T-helper 9 cell (primary cell): ENCODE data around the gene NCKAP5.

Experiments
- DNase-seq: peaks from one replicate; pipeline ENCODE4 v3.0.0-alpha.2; 2020

NCKAP5 gene

DNA sequence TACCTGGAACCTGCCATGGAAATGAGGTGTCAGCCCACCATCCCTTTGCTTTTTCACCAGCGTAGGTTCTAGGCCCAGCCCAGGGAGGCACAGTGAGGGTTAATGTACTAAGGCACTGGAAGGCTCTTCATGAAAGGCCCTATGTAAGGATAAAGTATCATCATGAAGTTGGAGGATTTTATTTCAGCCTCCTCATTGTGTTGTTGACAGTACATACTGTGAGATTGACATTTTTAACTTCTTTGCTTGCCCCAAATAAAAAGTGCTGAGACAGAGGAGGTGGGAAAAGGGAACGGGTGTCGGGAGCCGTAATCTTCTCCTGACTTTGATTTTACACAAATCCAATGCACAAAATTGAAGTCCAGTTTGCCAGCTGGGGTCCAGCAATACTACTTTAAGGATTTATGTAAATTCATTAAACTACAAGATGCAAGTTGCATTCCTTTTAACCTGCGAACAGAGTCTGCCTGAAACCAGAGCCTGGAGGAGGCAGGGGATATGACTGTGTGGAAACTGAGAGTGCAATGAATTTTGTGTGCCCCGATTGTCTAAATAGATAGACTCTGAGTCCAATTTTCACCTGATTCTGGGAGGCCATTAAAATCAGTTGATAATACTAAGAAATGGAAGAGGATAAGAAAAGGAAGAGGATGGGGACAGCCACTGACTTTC is 5.4 kb upstream of the NCKAP5 start:
- no peak for DNase-seq

DNA sequence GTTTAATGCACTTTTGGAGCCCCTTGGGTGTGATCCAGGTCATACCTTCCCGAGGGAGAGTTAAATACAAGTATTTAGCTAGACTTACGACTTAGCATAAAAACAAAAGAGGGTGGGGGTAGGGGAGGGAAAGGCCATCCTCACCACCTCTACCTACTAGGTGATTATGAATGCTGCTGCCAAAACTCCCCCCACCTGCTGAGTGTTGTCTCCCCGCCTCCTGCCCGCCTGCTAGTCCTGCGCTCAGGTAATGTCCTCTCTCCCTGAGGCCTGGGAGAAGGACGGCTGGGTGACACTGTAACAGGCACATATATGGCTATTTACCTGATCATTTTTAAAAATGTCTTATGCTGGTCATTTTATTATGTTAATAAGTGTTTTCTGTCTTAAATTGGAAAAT is 3.0 kb upstream of the NCKAP5 start:
- no peak for DNase-seq

DNA sequence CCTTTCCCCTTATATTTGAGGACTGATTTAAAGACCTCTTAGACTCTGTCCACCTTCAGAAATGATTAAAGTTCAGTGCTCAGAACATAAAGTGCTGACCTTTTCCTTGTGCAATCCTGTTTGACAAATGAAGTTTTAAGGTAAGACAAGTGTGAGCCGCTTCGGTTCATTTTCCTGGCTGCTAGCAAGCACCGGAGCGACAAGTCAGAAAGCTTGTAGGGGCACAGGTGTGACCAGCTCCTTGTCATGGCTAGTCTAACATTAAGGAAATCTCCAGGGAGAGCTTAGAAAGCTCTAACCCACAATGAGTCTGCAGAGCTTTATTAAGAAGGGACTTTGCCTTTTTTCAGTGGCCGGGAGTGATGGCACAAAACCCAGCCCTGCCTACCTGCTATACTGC is 2.3 kb upstream of the NCKAP5 start:
- DNase-seq: no peak

DNA sequence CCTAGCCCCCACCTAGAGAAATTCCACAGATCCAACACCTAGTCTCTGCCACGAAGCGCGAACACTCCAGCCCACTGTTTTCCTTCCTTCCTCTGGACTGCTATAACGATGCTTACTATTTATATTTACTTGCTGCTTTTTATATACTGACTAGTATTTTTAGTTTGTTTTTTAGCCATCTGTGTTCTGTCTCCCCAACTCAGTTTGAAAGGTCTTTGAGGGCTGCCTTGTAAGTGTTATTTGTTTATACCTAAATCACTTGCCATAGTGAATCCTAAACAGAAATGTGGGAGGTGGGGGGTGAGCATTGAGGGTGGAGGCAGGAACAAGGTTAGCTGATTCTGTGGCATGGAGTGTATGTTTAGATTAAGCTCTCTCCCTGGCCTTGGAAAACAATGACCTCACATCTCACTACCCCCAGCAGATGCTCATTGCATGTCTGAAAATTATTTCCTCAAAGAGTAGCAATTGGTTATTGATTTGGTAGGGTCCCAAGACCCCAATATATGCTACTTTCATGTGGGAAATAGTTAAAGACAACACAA is 1.1 kb upstream of the NCKAP5 start:
- no peak for DNase-seq

DNA sequence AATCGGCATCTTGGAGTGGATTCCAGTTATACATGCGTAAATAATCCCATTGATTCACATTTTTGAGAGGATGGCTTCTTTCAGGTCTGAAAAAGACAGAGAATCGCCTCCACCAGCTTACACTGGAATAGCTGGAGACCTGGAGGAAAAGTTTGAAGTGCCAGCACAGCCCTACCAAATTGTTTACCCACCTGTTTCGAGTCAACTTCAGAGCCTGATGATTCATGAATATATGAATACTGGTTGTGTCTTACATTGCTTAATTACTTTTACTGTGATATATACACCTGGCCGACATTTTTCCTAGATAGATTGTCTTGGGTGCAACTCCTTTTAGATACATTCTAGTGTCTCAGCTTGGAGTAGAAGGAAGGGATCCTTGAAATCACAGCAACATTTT is 335 bp upstream of the NCKAP5 start:
- DNase-seq: no peak

DNA sequence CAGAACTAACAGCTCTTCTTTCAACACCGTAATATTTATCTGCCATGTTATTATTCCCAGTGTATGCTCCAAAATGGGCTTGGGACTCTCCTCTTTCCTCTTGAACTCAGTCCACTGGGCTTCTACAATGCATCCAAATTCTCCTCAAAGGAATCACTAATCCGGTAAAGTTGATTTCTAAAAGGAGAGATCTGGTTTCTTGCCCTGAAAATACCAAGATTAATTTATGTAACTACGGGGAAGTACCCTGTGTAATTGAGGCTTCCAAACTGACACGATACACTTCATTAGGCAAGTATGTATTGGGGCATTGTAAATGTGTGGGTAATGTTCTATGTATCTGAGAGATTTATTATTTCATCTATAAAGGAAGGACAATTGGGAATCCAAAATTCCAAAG is 5.7 kb downstream of the NCKAP5 start:
- no peak for DNase-seq

DNA sequence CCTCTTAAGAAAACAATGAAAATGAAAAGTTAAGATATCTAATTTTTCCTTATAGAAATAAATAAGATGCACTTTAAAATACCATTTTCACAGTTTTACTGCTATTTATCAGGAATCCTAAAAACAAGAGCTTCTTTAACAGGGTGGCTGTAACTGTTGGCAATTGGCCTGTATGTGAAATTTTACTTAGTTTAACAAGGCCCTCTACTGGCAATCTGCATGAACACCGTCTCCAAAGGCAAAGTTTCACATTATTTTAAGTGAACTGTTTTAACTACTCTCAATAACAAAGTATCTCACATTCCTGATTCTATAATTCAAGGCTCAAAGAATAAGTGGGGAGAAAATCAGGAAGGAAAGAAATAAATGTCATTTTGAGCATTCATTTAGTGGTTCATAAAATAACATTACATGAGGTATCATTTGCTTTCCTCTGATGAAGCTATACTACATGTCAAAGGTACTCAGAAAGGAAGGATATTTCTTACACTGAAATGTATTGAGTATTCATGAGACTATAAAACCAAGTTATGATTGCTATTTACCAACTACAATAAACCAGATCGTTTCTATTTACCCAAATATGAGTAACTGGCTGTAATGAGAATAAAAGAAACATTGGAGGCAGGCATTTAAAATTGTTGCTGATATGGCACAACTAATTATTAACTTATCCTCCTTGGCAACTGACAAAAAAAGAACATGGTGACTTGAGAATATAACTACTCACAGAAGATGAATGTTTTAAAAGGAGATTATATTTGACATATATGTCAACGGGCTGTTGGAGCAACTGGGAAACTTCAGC is 7.0 kb downstream of the NCKAP5 start:
- DNase-seq: no peak

DNA sequence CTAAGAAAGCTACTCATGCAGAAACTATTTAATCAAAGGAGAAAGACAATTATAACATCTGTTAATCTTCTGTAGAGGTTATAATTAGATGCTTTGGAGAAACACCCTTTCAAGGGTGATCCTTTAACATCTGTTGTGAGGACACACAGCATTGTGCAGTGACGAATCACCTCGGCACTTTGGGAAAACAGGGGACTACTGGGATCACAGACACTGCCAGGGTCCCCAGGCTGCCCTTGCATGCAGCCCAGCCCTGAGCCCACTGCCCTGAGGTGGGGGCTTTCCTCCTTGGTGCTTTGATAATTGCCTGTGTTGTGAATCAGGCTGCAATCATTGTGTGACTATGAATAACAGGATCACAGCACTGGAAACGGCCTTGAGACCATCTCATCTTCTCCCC is 10.6 kb downstream of the NCKAP5 start:
- DNase-seq: no peak

DNA sequence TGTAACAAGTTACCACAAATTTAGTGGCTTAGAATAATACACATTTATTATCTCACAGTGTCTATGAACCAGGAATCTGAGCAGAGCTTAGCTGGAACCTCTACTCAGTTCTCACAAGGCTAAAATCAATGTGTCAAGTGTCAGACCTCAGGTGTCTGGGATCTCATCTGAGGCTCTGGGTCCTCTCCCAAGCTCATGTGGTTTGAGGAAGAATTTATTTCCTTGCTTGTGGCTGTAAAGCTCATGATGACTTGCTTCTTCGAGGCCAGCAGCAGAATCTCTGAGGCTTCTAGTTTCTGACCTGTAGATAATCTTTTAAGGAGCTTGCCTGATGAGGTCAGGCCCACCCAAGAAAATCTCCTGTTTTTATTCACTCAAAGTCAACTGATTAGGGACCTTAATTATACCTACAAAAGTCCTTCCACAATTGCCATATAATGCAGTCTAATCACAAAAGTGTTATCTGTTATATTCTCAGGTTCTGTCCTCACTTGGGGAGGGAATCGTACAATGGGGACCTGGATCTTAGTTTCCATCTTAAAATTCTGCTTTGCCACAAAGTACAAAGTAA is 14.3 kb downstream of the NCKAP5 start:
- no peak for DNase-seq

DNA sequence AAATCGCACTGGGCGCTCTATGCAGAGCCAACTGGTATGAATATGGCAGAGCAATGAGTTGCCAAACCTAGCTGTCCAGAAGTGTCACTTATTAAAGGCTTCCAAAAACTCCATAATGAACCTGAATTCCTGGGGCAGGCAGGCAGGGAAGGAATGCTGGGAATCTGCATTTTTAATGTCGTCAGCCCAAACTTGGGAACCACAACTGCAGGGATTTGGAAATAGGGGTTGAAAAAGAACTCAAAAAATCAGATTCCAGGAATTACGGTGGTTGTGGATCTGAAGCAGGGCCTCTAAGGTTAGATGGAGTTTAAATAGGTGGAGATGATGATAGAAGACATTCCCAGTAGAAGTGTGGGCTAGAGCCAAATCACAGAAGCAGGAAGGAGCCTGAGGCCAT is 15.0 kb downstream of the NCKAP5 start:
- DNase-seq: no peak

DNA sequence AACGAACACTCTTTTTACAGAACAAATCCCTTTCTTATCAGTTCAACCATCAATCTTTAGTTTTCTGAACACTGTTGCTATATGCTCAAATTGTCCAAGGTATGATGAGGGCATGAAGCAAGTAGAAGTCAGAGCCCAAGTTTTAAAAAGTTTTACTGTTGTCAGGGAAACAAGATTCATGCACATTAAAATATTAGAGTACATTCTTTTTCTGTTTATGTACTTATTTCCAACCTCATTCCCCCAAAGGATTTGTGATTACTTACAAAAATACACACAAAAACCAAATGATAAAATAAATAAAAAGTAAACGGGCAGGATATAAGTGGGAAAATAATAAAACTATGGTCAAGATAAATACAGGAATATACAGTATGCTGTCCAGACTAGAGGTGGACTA is 15.4 kb downstream of the NCKAP5 start:
- no peak for DNase-seq

DNA sequence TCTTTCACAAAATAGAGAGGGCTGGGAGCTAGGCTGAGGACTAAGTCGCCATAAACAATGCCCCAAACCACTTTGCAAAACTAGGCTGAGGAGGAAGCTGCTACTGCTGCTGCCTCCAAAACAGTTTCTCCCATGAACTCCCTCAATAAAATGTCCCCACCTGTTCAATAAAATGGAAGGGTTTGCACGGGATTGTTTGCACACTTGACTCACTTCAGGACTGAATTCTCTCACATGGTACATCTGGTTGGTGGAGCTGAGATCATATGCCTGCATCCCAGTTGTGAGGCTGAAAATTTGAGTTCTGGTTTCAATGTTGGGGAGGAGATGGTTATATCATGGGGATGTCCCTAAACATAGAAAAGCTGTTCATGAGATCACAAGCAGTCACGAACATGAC is 26.5 kb downstream of the NCKAP5 start:
- DNase-seq: no peak

DNA sequence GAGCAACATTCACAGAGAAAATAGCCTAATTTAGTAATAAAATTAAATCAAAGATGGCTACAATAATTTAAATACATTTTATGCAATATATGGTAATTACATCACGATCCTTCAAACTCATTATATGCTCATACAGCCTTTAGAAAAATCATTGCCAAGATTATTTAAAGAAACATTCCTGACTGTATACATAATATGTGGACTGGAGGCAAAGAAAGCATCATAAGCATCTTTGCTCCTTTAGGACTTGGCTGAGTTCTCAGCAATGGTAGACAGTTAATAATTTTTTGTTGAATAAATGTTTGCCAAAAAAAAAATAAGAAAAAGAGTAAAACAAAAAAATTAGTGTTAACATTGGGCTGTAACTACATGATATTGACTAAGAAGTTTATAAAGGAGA is 26.9 kb downstream of the NCKAP5 start:
- DNase-seq: no peak

DNA sequence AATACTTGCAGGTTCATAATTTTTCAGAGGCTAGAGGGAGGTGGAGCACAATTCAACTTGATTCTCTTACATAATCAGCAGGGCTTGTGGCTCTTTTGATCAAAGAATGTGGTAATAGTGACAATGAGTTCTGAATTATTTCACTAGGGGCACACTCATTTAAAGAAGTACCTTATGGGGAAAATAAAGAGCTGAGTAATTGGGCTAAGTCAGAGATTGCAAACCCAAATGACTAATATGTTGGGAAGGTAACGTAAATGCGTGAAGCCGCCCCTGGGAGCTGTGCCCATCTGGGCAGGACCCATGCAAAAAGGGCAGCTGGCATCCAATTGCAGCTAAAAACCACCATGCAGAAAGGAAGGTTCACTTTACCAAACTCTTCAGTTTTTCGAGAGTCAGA is 35.3 kb downstream of the NCKAP5 start:
- no peak for DNase-seq

DNA sequence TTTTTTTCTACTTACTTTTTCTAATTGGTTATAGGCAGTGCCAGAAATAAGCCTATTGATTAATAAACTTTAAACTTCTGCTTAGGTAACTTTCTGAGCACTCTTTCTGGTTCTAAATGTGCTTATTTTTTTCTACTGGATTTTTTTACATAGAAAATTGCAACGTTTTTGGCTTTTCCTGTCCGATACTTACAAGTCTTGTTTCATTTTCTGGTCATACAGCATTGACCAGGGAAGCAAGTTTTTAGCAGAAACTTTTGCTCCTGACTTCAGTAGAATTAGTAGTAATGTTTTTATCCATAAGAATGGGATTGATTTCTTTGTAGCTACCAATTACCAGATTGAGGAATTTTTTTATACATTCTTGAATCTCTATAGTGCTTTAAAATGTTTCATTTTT is 36.9 kb downstream of the NCKAP5 start:
- DNase-seq: no peak

DNA sequence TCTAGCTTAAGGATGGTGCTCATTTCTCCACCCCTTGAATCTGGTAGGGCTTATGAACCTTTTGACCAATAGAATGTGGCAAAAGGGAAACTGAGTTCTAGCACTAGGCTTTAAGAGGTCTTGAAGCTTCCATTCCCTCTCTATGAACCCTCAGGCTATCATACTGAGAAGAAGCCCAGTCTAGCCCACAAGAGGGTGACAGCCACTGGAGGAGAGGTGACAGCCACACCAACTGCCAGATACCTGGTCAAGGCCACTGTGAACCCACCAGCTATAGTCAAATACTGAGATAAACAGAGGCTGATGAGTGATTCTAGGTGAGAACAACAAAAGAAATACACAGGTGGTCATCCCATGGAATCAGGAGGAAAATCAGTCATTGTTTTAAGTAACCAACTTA is 37.6 kb downstream of the NCKAP5 start:
- DNase-seq: no peak

DNA sequence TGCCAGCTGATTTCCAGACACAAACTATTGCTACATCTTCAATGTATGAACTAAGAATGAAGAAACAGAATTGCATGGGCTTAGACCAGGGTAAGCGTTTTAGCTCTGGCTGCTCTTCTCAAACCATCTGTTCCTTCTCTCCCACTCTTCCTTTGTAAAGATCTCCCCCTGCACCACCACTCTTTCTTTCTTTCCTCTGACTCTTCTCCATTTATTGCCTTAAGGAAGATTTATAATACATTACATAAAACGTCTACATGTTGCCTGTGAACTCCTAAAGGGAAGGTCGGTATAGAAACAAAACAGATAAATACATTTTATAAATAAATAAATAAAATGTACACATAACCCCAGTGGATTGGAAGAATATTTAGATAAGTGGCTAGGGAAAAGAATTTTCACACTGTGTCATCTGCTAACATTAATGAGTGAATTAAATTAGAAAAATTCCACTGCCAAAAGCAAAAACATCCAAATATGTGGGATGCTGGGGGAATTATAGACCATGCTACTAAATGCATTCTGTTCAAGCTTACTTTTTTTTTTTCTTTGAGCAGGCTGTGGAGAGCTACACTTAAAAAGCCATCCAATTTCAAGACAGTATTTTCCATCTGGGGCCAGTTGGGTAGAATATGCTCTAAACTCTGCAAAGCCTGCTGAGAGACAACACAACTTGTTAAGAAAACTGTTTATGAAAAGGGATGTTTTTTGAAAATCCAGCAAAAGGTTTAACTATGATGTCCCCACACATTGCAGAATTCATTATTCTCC is 41.5 kb downstream of the NCKAP5 start:
- DNase-seq: no peak

DNA sequence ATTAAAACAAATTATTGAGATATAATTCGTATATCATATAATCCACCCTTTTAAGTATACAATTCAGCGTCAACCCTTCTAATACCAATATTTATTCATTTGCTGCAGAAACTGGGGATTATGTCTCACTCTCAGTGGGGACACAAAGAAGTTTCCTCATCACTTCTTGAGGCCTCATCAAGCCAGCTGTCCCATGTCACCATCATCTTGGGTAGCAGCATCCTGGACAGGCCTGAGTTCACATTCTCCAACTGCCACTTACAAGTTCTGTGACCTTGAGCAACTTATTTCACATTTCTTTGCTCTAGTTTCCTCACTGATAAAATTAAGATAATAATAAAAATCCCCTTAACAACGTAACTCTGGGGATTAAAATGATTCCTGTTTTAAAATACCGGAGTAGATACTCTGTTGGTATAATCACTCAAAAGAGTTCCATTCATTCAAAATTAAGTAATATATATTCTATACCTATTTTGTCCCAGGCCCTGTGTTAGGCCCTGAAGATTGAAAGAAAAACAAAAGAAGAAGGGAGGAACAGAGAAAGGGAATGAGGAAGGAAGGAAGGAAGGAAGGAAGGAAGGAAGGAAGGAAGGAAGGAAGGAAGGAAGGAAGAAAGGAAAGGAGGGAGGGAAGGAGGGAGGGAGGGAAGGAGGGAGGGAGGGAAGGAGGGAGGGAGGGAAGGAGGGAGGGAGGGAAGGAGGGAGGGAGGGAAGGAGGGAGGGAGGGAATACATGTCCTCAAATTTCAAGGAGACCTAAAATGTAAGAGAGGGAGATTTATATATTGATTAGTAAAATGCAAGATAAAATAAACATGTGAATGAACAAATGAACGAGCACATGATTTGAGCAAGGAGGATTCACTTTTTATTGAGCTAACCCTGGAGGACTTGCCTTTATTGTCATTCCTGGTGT is 42.4 kb downstream of the NCKAP5 start:
- DNase-seq: no peak

DNA sequence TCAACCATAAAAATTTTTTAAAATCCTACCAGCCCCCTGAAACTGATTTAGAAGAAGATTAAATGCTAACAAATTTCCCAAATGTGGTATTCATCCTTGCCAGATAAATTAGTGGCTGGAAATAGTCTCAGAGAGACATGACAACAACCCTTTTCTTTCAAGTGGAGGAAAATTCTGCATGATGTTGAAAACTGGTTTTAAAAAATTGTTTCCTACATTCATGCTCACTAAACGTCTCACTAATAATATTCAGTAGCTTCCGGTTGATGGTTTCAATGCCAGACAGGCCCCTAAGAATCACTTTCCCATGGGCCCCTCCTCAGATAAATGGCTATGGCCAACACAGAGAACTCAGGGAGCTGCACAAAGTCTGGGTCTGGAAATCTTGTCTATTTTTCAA is 43.2 kb downstream of the NCKAP5 start:
- DNase-seq: no peak

DNA sequence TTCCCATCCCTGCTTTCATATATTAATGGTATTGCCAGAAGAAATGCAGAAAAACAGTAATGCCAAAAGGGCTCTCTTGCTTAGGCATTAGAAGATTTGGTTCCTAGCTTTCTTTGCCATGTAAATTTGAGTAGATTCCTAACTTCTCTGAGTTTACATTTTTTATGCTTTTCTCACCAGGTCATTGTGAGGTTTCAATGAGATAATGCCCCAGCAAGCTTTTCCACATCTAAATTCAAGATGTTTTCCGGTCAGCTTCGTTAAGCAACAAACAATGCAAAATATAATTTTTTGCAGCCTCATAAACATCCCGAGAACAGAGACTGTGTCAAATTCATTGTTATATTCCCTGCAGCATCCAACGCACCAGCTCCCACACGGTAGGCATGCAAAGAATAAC is 44.9 kb downstream of the NCKAP5 start:
- no peak for DNase-seq

DNA sequence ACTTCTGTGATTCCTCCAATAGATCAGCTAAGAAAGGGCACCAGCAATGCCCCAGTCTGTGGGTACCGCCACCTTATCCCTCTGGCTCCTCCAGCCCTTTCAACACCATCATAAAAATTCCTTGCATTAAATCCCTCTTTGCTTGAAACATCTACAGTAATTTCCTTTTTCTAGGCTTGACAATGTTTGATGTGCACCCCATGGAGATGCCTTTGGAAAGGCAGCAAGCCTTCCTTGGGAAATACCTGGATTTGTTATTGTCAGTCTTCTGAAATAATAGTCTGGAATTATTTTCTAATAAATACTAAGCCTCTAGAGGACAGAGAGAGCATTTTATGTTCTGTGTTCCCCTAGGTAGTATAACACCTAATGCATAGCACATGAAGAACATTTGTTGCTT is 46.1 kb downstream of the NCKAP5 start:
- DNase-seq: no peak

DNA sequence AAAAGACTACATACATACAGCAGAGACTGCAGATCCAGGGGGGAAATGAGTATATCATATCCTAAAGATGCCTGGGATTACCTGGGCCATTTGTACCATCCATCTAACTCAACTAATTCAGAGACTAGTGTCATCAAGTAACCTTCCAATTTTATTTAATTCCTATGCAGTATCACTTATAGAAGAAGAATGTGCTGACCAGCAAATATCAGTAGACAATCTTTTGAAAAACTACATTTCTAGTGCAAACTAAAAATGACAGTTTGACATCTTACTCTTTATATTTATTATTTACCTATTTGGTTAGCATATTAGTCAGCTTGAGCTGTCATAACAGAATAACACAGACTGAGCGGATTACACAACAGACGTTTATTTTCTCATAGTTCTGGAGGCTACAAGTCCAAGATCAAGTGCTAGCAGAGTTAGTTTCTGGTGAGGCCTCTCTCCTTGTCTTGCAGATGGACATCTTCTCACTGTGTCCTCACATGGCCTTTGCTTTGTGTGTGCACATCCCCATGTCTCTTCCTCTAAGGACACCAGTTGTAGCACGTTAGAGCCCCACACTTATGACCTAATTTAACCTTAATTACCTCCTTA is 47.0 kb downstream of the NCKAP5 start:
- no peak for DNase-seq
